Spleen (tissue), 11 donors: Measurements from ENCODE around the gene MYO10. TPM values are rescaled to one million over a fixed set of nuclear protein-coding genes. Genes with fewer than 3 reads are reported as not detected.

Experiments
- DNase-seq: peaks from one replicate; pipeline ENCODE4 v3.0.0-alpha.2; 2020
- H3K27ac ChIP-seq, 8 donors: fragments of 200-600 bp; sonication (generic) in 7 of 8; 1 replicate in 4 of 8; 2 replicates in 4 of 8; pipeline versions ENCODE4 v1.5.0 to v1.8.0; 2016 to 2021; ENCODE audit warnings: inconsistent platforms in 4 of 8, mild to moderate bottlenecking in 4 of 8, moderate library complexity in 1 of 8
- H3K27me3 ChIP-seq, 7 donors: fragments of 200-600 bp; sonication (generic) in 6 of 7; replicated peaks in 1 of 7; 1 replicate in 4 of 7; 2 replicates in 3 of 7; pipeline versions ENCODE4 v1.5.0 to v1.8.0; 2016 to 2021; ENCODE audit warnings: inconsistent platforms in 3 of 7, mild to moderate bottlenecking in 1 of 7
- H3K36me3 ChIP-seq, 6 donors: fragments of 200-600 bp; sonication (generic) in 5 of 6; 1 replicate in 4 of 6; 2 replicates in 2 of 6; pipeline versions ENCODE4 v1.5.0 to v1.8.0; 2016 to 2021; ENCODE audit warnings: inconsistent platforms in 2 of 6
- H3K4me1 ChIP-seq, 6 donors: fragments of 200-600 bp; sonication (generic) in 5 of 6; 1 replicate in 3 of 6; 2 replicates in 3 of 6; pipeline versions ENCODE4 v1.5.0 to v1.8.0; 2016 to 2021; ENCODE audit warnings: inconsistent platforms in 3 of 6
- H3K4me3 ChIP-seq, 8 donors: fragments of 200-600 bp; sonication (generic) in 7 of 8; 1 replicate in 4 of 8; 2 replicates in 4 of 8; pipeline versions ENCODE4 v1.5.0 to v1.8.0; 2016 to 2021; ENCODE audit warnings: inconsistent platforms in 4 of 8, mild to moderate bottlenecking in 4 of 8, moderate library complexity in 2 of 8
- H3K9me3 ChIP-seq, 8 donors: fragments of 200-600 bp; sonication (generic) in 7 of 8; 1 replicate in 4 of 8; 2 replicates in 4 of 8; pipeline versions ENCODE4 v1.5.0 to v1.8.0; 2016 to 2021; ENCODE audit warnings: inconsistent platforms in 4 of 8
- POLR2A ChIP-seq, 3 donors: fragments of 450-650 bp; IDR thresholded peaks; one replicate each; pipeline ENCODE4 v1.5.1; 2017; ENCODE audit warnings: antibody characterized with exemption in 3 of 3, mild to moderate bottlenecking in 1 of 3
- POLR2AphosphoS5 ChIP-seq, 3 donors: sonication (generic); formaldehyde crosslinking; IDR thresholded peaks; one replicate each; pipeline ENCODE4 v1.5.1; 2017; ENCODE audit warnings: antibody characterized with exemption in 3 of 3
- WGBS, 5 donors: extraction: QIAGEN DNeasy Blood & Tissue Kit in 3 of 5; methylation state at CpG; one replicate each; pipeline versions ENCODE4 v1.1.5 to v1.1.7; 2013 to 2018; 5-methylcytosine and 5-hydroxymethylcytosine counted together
- intact Hi-C: fragments of 100-400 bp; cut with DNase I; formaldehyde crosslinking; loops from one replicate; pipeline ENCODE4 v1.15.0; 2023; ENCODE audit warnings: low total_unique reads
- polyA plus RNA-seq, 3 donors: library from polyadenylated mRNA; stranded (reverse); fragments of 200-250 nt; gene quantifications; one replicate each; pipeline ENCODE4 v1.2.1, GENCODE V29; 2013
- total RNA-seq, 7 donors: library from RNA; depleted of rRNA in 3 of 7; stranded (reverse); fragments of >200 nt in 3 of 7; fragmentation: NEBNext Ultra II Directional in 4 of 7; extraction: Animal tissue kit (Norgen Biotek cat#: 25700) in 4 of 7; gene quantifications; one replicate each; pipeline versions ENCODE4 v1.1.0 to v1.2.1, GENCODE V29; 2016 to 2021
- TF ChIP-seq, protein P1 (sequence below), 11 experiments: fragments of 200-600 bp in 7 of 11; fragments of 450-650 bp in 4 of 11; sonication (generic) in 4 of 11; IDR thresholded peaks in 8 of 11; conservative IDR thresholded peaks in 3 of 11; 1 replicate in 7 of 11; 2 replicates in 4 of 11; pipeline versions ENCODE4 v1.4.0 to v1.8.0; 2016 to 2021; ENCODE audit warnings: antibody characterized with exemption in 11 of 11, inconsistent platforms in 4 of 11, mild to moderate bottlenecking in 1 of 11
- donor health status: healthy with polysubstance abuse.
- donor health status: DM: no; HTN: no; CAD: no; lungs with moderate emphysema.
- donor health status: DM: no; HTN: no; CAD: no.
- donor health status: Bipolar disorder and iron deficiency.
- donor health status: healthy.
- donor health status: DM: no; HTN: no; CAD: no.
- donor health status: DM: yes; HTN: yes; CAD: no.

Gene MYO10
- total and polyA plus RNA-seq, 10 donors = 1.1 to 72.8 (median 32.7) TPM

- TF ChIP-seq POLR2AphosphoS5 (IDR thresholded peaks at IDR 0.05) (no peak), POLR2A (IDR thresholded peaks at IDR 0.05) (no peak)
- TF ChIP-seq, protein P1, sequence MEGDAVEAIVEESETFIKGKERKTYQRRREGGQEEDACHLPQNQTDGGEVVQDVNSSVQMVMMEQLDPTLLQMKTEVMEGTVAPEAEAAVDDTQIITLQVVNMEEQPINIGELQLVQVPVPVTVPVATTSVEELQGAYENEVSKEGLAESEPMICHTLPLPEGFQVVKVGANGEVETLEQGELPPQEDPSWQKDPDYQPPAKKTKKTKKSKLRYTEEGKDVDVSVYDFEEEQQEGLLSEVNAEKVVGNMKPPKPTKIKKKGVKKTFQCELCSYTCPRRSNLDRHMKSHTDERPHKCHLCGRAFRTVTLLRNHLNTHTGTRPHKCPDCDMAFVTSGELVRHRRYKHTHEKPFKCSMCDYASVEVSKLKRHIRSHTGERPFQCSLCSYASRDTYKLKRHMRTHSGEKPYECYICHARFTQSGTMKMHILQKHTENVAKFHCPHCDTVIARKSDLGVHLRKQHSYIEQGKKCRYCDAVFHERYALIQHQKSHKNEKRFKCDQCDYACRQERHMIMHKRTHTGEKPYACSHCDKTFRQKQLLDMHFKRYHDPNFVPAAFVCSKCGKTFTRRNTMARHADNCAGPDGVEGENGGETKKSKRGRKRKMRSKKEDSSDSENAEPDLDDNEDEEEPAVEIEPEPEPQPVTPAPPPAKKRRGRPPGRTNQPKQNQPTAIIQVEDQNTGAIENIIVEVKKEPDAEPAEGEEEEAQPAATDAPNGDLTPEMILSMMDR (IDR thresholded peaks at IDR 0.05 in 8 of 11, conservative IDR thresholded peaks at IDR 0.05 in 3 of 11) = no peak
- H3K27me3 ChIP-seq = no peaks in the 10 kb centered on the region
- H3K27ac ChIP-seq = no peak overlapping the region
- peaks cover 0 to 55% (median 9%) of the 10 kb centered on the region in 6 donors for H3K36me3 ChIP-seq
- no peaks in the 10 kb centered on the region for H3K9me3 ChIP-seq
- intact Hi-C loops = loop anchor here (10.0 kb wide), 1 partner anchor 171 kb away; no protein-coding TSS in a partner anchor
- no peak for DNase-seq
- no peak overlapping the region for H3K4me3 ChIP-seq
- 65 to 80% (median 75%) methylated on average over 3 of the region's 3 CpGs for WGBS, 5 donors
- H3K4me1 ChIP-seq = no peaks in the 10 kb centered on the region
These were observed 270.5 kb downstream of the MYO10 start for GRCh38 chr5:16665601-16666000.

DNA sequence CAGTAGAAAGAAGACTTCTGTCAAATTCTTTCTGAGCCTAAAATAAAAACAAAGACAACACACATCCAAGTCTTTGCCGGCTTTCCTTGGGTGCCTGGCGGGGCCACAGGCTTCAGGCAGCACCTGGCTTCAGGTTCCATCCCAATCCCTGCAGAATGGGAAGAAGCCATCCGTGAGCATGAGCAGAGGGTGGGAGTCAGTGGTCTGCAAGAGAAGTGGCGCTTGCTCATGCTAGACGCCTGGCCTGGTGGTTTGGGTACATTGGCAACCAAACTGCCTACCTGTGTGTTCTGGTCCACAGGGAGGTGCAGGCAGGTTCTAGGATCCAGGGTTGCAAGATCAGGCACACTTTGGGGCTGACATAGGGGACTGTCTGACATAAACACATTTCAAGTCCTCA is 271.7 kb downstream of the MYO10 start:
- TF ChIP-seq POLR2AphosphoS5 (IDR thresholded peaks at IDR 0.05) = no peak
- TF ChIP-seq, protein P1 (IDR thresholded peaks at IDR 0.05 in 8 of 11, conservative IDR thresholded peaks at IDR 0.05 in 3 of 11) = no peak
- TF ChIP-seq POLR2A (IDR thresholded peaks at IDR 0.05) = no peak
- Histone ChIP-seq H3K27ac (no peak overlapping the region), H3K9me3 (no peaks in the 10 kb centered on the region), H3K36me3 (peaks cover 0 to 48% (median 9%) of the 10 kb centered on the region in 6 donors), H3K4me1 (no peaks in the 10 kb centered on the region), H3K4me3 (no peak overlapping the region), H3K27me3 (no peaks in the 10 kb centered on the region)
- 91 to 98% (median 92%) methylated on average over 4 to 5 of the region's 5 CpGs for WGBS, 5 donors
- no peak for DNase-seq
- intact Hi-C loops = loop anchor here (10.0 kb wide), 1 partner anchor 170 kb away; no protein-coding TSS in a partner anchor

GRCh38 chr5:16663840-16664239 is 272.2 kb downstream of the MYO10 start:
- H3K9me3 ChIP-seq = no peaks in the 10 kb centered on the region
- H3K4me3 ChIP-seq = no peak overlapping the region
- H3K36me3 ChIP-seq = peaks cover 0 to 48% (median 9%) of the 10 kb centered on the region in 6 donors
- TF ChIP-seq POLR2AphosphoS5 (IDR thresholded peaks at IDR 0.05) (no peak), POLR2A (IDR thresholded peaks at IDR 0.05) (no peak)
- TF ChIP-seq, protein P1 (IDR thresholded peaks at IDR 0.05 in 8 of 11, conservative IDR thresholded peaks at IDR 0.05 in 3 of 11) = no peak
- H3K27me3 ChIP-seq = no peaks in the 10 kb centered on the region
- 65 to 82% (median 68%) methylated on average over 4 of the region's 4 CpGs for WGBS, 5 donors
- DNase-seq = no peak
- no peaks in the 10 kb centered on the region for H3K4me1 ChIP-seq
- H3K27ac ChIP-seq = no peak overlapping the region
- intact Hi-C loops = loop anchor here (10.0 kb wide), 1 partner anchor 169 kb away; no protein-coding TSS in a partner anchor

DNA sequence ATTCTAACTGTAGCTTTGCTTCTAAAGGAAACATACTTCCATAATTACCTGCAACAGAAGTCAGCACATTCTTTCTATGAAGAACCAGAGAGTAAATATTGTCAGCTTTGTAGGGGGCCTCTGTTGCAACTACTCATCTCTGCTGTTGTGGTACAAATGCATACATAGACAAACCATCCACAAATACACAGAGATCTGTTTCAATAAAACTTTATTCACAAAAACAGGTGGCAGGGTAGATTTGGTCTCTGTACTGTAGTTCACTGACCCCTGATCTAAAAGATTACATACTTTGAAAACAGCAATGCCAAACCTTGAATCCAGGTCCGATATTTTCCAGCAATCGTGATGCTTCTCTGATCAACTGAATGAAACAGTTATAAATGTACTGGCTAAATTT is 274.4 kb downstream of the MYO10 start:
- no peaks in the 10 kb centered on the region for H3K4me1 ChIP-seq
- intact Hi-C loops = loop anchor here (10.0 kb wide), 1 partner anchor 167 kb away; no protein-coding TSS in a partner anchor
- H3K27me3 ChIP-seq = no peaks in the 10 kb centered on the region
- H3K4me3 ChIP-seq = no peak overlapping the region
- H3K9me3 ChIP-seq = peaks cover 0 to 5% (median 0%) of the 10 kb centered on the region in 8 donors
- no peak for TF ChIP-seq POLR2AphosphoS5 (IDR thresholded peaks at IDR 0.05)
- TF ChIP-seq, protein P1 (IDR thresholded peaks at IDR 0.05 in 8 of 11, conservative IDR thresholded peaks at IDR 0.05 in 3 of 11) = no peak
- 91 to 97% (median 94%) methylated on average over 2 of the region's 2 CpGs for WGBS, 5 donors
- DNase-seq = no peak
- H3K27ac ChIP-seq = no peak overlapping the region
- H3K36me3 ChIP-seq = peaks cover 0 to 26% (median 4%) of the 10 kb centered on the region in 6 donors
